Fibroblast of lung (primary cell): Measurements from ENCODE around the gene AGAP1. TPM values are rescaled to one million over a fixed set of nuclear protein-coding genes. Genes with fewer than 3 reads are reported as not detected.
"Not testable (repeated sequence)": the region's sequence is repeated elsewhere in the genome, so short reads cannot be mapped to it uniquely, and the experiment has no call there.

Experiments
- DNase-seq, 2 donors: peaks; one replicate each; pipeline versions ENCODE4 v3.0.0 to v3.0.0-alpha.2; 2010; ENCODE audit warnings: low read depth in 2 of 2
- H2AFZ ChIP-seq: 2 replicates; pipeline ENCODE4 v1.5.1; 2012; ENCODE audit warnings: low read length, control low read depth, inconsistent platforms
- H3K27ac ChIP-seq: 2 replicates; pipeline ENCODE4 v1.5.1; 2011; ENCODE audit warnings: low read length, control low read depth; ENCODE audit not compliant: insufficient read depth
- H3K27me3 ChIP-seq: 2 replicates; pipeline ENCODE4 v1.5.1; 2011; ENCODE audit warnings: mild to moderate bottlenecking, low read length; ENCODE audit not compliant: control insufficient read depth, insufficient read depth
- H3K36me3 ChIP-seq: 2 replicates; pipeline ENCODE4 v1.5.1; 2011; ENCODE audit warnings: low read length; ENCODE audit not compliant: control insufficient read depth, insufficient read depth
- H3K4me1 ChIP-seq: 2 replicates; pipeline ENCODE4 v1.5.1; 2011; ENCODE audit warnings: low read length; ENCODE audit not compliant: control insufficient read depth, insufficient read depth; ENCODE audit errors: extremely low read depth
- H3K4me2 ChIP-seq: 2 replicates; pipeline ENCODE4 v1.5.1; 2011; ENCODE audit warnings: low read length, control low read depth; ENCODE audit not compliant: insufficient read depth; ENCODE audit errors: extremely low read depth
- H3K4me3 ChIP-seq, 4 experiments: fragments of 200-600 bp in 1 of 4; sonication (generic) in 1 of 4; replicated peaks in 1 of 4; 2 replicates each; pipeline ENCODE4 v1.5.1; 2011 to 2016; ENCODE audit warnings: low read length in 4 of 4, low read depth in 3 of 4, mild to moderate bottlenecking in 3 of 4, control low read depth in 2 of 4, inconsistent platforms in 1 of 4, mixed read lengths in 1 of 4; ENCODE audit not compliant: insufficient read depth in 1 of 4; ENCODE audit errors: control extremely low read depth in 1 of 4
- H3K79me2 ChIP-seq: 2 replicates; pipeline ENCODE4 v1.5.1; 2012; ENCODE audit warnings: mild to moderate bottlenecking, low read length, inconsistent platforms; ENCODE audit not compliant: control insufficient read depth, insufficient read depth
- H3K9ac ChIP-seq: 2 replicates; pipeline ENCODE4 v1.5.1; 2011; ENCODE audit warnings: mild to moderate bottlenecking, low read length, control low read depth; ENCODE audit not compliant: insufficient read depth
- H3K9me3 ChIP-seq: 2 replicates; pipeline ENCODE4 v1.5.1; 2012; ENCODE audit warnings: low read depth, low read length; ENCODE audit not compliant: control insufficient read depth, insufficient read depth
- H4K20me1 ChIP-seq: 2 replicates; pipeline ENCODE4 v1.5.1; 2011; ENCODE audit warnings: low read length; ENCODE audit not compliant: control insufficient read depth, insufficient read depth; ENCODE audit errors: extremely low read depth
- CTCF ChIP-seq, 2 donors: IDR thresholded peaks in 1 of 2; conservative IDR thresholded peaks in 1 of 2; 1 replicate in 1 of 2; 2 replicates in 1 of 2; pipeline ENCODE4 v1.5.1; 2011 to 2012; ENCODE audit warnings: low read length in 2 of 2, control low read depth in 1 of 2, inconsistent platforms in 1 of 2, low read depth in 1 of 2, mild to moderate bottlenecking in 1 of 2
- EZH2 ChIP-seq: IDR thresholded peaks from 2 replicates; pipeline ENCODE4 v1.5.1; 2012; ENCODE audit warnings: low read length, control low read depth, mild to moderate bottlenecking; ENCODE audit errors: missing control alignments
- polyA plus RNA-seq, 2 donors: library from polyadenylated mRNA; depleted of rRNA in 1 of 2; stranded (reverse) in 1 of 2; unstranded in 1 of 2; fragments of >200 nt; gene quantifications; 2 replicates each; pipeline ENCODE4 v1.2.1, GENCODE V29; 2011 to 2012; ENCODE audit warnings: missing spikeins in 1 of 2
- total RNA-seq: library from RNA; depleted of rRNA; stranded (reverse); fragments of >200 nt; gene quantifications from 2 replicates; pipeline ENCODE4 v1.2.1, GENCODE V29; 2014

AGAP1 gene
- total and polyA plus RNA-seq, 2 donors (not counting 1 experiment from before 2014, with no cell fraction given): 10.6 to 14.0 TPM

GRCh38 chr2:235757640-235758039 is 263.8 kb downstream of the AGAP1 start:
- Histone ChIP-seq H3K9me3 (no peaks in the 10 kb centered on the region), H2AFZ (no peak overlapping the region), H4K20me1 (no peaks in the 10 kb centered on the region), H3K4me2 (no peak overlapping the region), H3K9ac (no peak overlapping the region), H3K27ac (no peak overlapping the region), H3K4me1 (no peaks in the 10 kb centered on the region), H3K27me3 (no peaks in the 10 kb centered on the region), H3K36me3 (no peaks in the 10 kb centered on the region), H3K79me2 (no peaks in the 10 kb centered on the region), H3K4me3 (no peak overlapping the region)
- no peak for DNase-seq
- TF ChIP-seq EZH2: no peak
- no peak for TF ChIP-seq CTCF (conservative IDR thresholded peaks at IDR 0.05 in 1 of 2, IDR thresholded peaks at IDR 0.05 in 1 of 2; ENCODE audit: low read depth in 1 of 2, low read length in 2 of 2)

- no peaks in the 10 kb centered on the region for H3K9me3 ChIP-seq
- no peak overlapping the region for H2AFZ ChIP-seq
- no peak overlapping the region for H3K4me3 ChIP-seq
- no peak for DNase-seq
- H3K36me3 ChIP-seq: no peaks in the 10 kb centered on the region
- H3K4me1 ChIP-seq: no peaks in the 10 kb centered on the region
- no peak overlapping the region for H3K4me2 ChIP-seq
- no peaks in the 10 kb centered on the region for H3K27me3 ChIP-seq
- no peak for TF ChIP-seq EZH2
- no peak for TF ChIP-seq CTCF (conservative IDR thresholded peaks at IDR 0.05 in 1 of 2, IDR thresholded peaks at IDR 0.05 in 1 of 2; ENCODE audit: low read depth in 1 of 2, low read length in 2 of 2)
- no peak overlapping the region for H3K27ac ChIP-seq
- no peaks in the 10 kb centered on the region for H3K79me2 ChIP-seq
- no peaks in the 10 kb centered on the region for H4K20me1 ChIP-seq
- H3K9ac ChIP-seq: no peak overlapping the region
These were observed 269.2 kb downstream of the AGAP1 start for GRCh38 chr2:235762832-235763598.

DNA sequence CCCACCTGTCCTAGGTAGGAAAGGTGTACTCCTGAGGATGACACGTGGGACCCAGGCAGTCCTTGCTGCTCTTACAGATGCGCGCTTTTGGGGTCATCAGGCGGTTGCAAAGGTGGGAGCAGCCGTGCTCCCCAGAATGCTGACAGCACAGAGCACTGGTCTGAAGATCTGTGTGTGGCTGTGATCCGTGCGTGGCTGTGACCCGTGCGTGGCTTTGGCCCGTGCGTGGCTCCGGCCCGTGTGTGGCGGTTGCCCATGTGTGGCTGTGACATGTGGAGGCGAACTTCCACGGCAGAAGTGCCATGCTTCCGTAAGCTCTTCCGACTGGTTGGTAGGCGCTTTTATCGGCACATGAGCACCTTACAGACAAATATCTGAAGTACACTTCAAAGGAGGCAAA is 270.0 kb downstream of the AGAP1 start:
- Histone ChIP-seq H3K27me3 (no peaks in the 10 kb centered on the region), H3K4me3 (no peak overlapping the region), H3K9ac (no peak overlapping the region), H4K20me1 (no peaks in the 10 kb centered on the region), H3K36me3 (no peaks in the 10 kb centered on the region), H3K27ac (no peak overlapping the region), H3K4me2 (no peak overlapping the region), H3K4me1 (no peaks in the 10 kb centered on the region), H3K9me3 (no peaks in the 10 kb centered on the region), H3K79me2 (no peaks in the 10 kb centered on the region), H2AFZ (no peak overlapping the region)
- no peak for TF ChIP-seq CTCF (conservative IDR thresholded peaks at IDR 0.05 in 1 of 2, IDR thresholded peaks at IDR 0.05 in 1 of 2; ENCODE audit: low read depth in 1 of 2, low read length in 2 of 2)
- no peak for TF ChIP-seq EZH2
- no peak for DNase-seq

GRCh38 chr2:235764478-235764877 is 270.6 kb downstream of the AGAP1 start:
- DNase-seq, H3K79me2 ChIP-seq, H3K27ac ChIP-seq, H3K4me3 ChIP-seq, H3K36me3 ChIP-seq, H3K27me3 ChIP-seq, H3K4me2 ChIP-seq, H3K9ac ChIP-seq, H3K9me3 ChIP-seq, H3K4me1 ChIP-seq, H4K20me1 ChIP-seq, H2AFZ ChIP-seq: not testable (repeated sequence)
